Cortex of kidney (tissue), 1 donor: ENCODE data around the gene MYL3.
A peak's percentile ranks its signal among the peaks of the same experiment; 100 is the strongest.

Experiments used
- DNase-seq: peaks from one replicate; lab custom pipeline; 2025; lab: John Stamatoyannopoulos, UW

The MYL3 gene

GRCh38 chr3:46883054-46883829 is 20.0 kb upstream of the MYL3 start:
- DNase-seq, result no peak

GRCh38 chr3:46882377-46883053 is 19.3 kb upstream of the MYL3 start:
- DNase-seq, result no peak

- DNase-seq, result no peak
Measured at GRCh38 chr3:46881596-46882376, 18.5 kb upstream of the MYL3 start.

- no peak for DNase-seq
Measured at GRCh38 chr3:46880884-46881595, 17.8 kb upstream of the MYL3 start.

GRCh38 chr3:46878781-46879436 is 15.7 kb upstream of the MYL3 start:
- no peak for DNase-seq

GRCh38 chr3:46877406-46878125 is 14.3 kb upstream of the MYL3 start, which contains the start of gene PTH1R:
PTH1R (plus strand) TSS chr3:46877721; CDS start chr3:46883560, 5,839 bp downstream.
- no peak for DNase-seq

GRCh38 chr3:46876313-46877300 is 13.4 kb upstream of the MYL3 start:
- DNase-seq, result no peak

GRCh38 chr3:46875560-46875959 is 12.3 kb upstream of the MYL3 start:
- no peak for DNase-seq

- DNase-seq, result no peak
Measured at GRCh38 chr3:46874430-46874829, 11.2 kb upstream of the MYL3 start.

- DNase-seq, result no peak
Measured at GRCh38 chr3:46873521-46873920, 10.3 kb upstream of the MYL3 start.

GRCh38 chr3:46871222-46871621 is 8.0 kb upstream of the MYL3 start:
- no peak for DNase-seq

- no peak for DNase-seq
Measured at GRCh38 chr3:46870651-46871050, 7.4 kb upstream of the MYL3 start.

GRCh38 chr3:46869440-46869839 is 6.2 kb upstream of the MYL3 start:
- DNase-seq, result no peak

GRCh38 chr3:46868948-46869347 is 5.7 kb upstream of the MYL3 start:
- DNase-seq, result no peak

GRCh38 chr3:46868287-46868686 is 5.0 kb upstream of the MYL3 start:
- DNase-seq, result no peak

GRCh38 chr3:46867550-46867898 is 4.3 kb upstream of the MYL3 start:
- peak; percentile 41 for DNase-seq

- DNase-seq, result no peak
Measured at GRCh38 chr3:46866720-46867549, 3.7 kb upstream of the MYL3 start.

GRCh38 chr3:46866032-46866595 is 2.9 kb upstream of the MYL3 start:
- DNase-seq, result no peak
